ENCODE results near the gene INPP5A.

- TF ChIP-seq SUZ12 (IDR thresholded peaks at IDR 0.05; ENCODE audit: extremely low read depth, insufficient read depth, insufficient read length) (no peak), ZNF274 (IDR thresholded peaks at IDR 0.05; ENCODE audit: low read depth, low read length) (no peak), YY1 (IDR thresholded peaks at IDR 0.05; ENCODE audit: insufficient read depth, insufficient read length) (no peak)
These were observed 97.3 kb downstream of the INPP5A start for GRCh38 chr10:132634947-132635271.
